Activated CD8-positive, alpha-beta memory T cell treated with anti-CD3 and anti-CD28 coated beads for 36 hours (primary cell): ENCODE results near the gene IL18BP. TPM values are rescaled to one million over a fixed set of nuclear protein-coding genes. Genes with fewer than 3 reads are reported as not detected.

Source experiments
- CTCF ChIA-PET: fragments of 350-600 bp; sonication (Branson Sonifier 250); formaldehyde crosslinking; loops from one replicate; lab custom pipeline; 2021; ENCODE audit warnings: antibody characterized with exemption; lab: Charles Lee
- POLR2A ChIA-PET: fragments of 350-600 bp; sonication (Branson Sonifier 250); formaldehyde crosslinking; loops from one replicate; lab custom pipeline; 2021; ENCODE audit warnings: antibody characterized with exemption; lab: Charles Lee
- total RNA-seq, 2 experiments: library from RNA; stranded (reverse); gene quantifications; one replicate each; pipeline ENCODE4 v1.2.3, GENCODE V29; 2021

IL18BP gene
- total RNA-seq, 2 experiments from 2014 or later, result 6.6 to 7.9 TPM

DNA sequence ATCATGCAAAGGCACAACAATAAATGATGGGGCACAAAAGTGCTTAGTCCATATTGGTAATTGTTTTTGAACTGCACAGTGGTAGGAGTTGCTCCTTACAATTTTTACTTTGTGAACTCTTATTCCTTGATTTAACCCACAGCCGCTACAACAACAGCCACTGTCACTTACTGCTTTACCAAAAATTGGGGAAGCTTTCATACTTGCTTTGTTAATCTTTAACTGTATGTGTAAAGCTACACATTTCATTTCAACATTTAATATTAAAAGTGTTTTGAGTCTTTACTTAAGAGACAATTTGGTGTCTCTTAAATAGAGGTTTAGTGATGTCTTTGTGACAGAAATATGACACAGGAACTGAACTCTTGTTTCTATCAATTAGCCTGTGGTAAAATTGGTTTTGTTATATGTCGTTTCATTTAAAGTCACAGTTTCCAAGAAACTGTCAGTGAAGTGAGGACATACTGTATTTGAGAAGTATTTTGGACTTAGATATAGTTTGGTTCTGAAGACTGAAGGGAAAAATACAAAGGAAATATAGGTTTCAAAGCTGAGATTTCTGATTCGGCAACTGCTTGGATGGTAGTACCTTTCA is 6.5 kb upstream of the IL18BP start:
- ChIA-PET CTCF (no interaction called here), POLR2A (no interaction called here)

DNA sequence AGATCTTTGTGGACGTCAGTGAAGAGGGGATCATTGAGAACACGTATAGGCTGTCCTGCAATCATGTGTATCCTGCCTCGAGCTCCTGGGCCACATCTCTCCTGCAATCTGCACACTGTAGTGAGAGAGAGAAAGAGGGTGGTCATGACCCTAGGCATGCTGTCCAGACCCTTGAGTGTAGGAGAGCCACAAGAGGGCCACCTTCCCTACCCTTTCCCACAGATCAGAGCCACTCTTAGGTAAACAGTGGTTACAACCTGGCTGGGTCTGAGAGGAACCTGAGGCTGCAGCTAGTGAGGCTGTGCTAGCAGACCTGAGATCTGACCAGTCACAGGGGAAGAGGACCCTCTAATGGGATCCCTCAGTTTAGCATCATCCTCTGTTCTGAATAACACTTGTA is 3.9 kb upstream of the IL18BP start:
- POLR2A ChIA-PET, result no interaction called here

DNA sequence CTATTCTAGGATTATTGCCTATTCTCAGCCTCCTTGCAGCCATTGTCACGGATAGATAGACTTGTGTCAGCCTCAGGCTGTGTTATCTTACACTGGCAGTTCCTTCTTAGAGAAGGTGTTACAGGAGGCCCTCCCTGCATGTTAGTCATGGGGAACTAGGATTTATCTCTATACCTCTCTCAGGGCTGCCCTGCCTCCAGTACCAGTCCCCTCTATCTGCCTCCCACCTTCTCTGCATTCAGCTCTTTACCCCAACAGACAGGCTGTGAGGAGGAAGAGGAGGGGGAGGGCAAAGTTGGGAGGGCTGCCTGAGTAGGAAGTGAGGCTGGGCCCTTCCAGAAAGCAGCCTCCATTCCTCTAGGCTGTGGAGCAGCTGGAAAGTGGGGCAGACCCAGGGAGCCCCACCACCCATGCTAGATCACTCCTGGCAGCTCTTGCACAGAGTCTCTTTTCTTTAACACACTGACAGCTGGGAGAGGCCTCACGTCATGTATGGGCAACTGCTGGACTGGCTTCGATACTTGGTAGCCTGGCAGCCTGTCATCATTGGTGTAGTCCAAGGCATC is 2.9 kb upstream of the IL18BP start:
- CTCF ChIA-PET, result no interaction called here
- POLR2A ChIA-PET, result no interaction called here

More for the DNA sequence above, 3.9 kb upstream of the IL18BP start:
- CTCF ChIA-PET, result interaction anchor here (0.5 to 0.6 kb wide), 2 partner anchors 165 to 213 kb away, joined by 4 read pairs; no protein-coding TSS in a partner anchor

DNA sequence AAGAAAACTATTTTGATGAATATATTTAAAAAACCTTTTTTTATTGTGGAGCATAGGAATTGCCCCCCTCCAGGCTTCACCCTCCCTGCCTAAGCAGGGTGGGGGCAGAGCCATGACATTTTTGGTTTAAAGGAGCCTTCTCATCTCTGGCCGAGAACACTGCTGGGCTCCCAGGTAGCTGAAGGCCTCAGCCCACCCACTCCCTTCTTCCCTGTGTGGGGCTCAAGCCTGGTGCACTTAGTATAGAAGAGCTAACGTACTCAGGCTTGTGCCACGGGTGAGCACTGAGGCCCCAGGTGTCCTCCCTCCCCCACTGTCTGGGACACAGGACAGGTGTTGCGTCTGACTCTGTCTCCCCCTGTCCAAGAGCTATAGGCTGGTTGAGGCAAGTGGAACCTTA is 2.2 kb upstream of the IL18BP start:
- CTCF ChIA-PET, result no interaction called here
- POLR2A ChIA-PET, result no interaction called here

DNA sequence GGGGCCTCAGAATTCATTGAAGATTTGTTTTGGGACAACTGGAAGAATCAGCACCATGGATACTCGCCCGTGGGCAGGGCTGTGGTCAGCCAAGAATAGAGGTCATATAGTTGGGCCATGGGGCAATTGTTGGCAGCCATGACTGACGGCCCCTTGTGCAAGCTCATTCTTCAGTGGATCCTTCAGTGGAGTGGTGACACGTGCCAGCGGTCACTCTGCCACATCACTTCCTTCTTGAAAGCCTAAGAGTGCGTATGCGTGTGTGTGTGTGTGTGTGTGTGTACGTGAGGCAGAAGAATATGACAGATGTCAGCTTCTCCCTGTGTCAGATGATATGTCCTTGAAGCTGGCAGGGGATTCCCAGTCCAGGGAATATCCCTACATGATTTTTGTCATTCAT is 1.8 kb upstream of the IL18BP start:
- ChIA-PET POLR2A (no interaction called here), CTCF (no interaction called here)

DNA sequence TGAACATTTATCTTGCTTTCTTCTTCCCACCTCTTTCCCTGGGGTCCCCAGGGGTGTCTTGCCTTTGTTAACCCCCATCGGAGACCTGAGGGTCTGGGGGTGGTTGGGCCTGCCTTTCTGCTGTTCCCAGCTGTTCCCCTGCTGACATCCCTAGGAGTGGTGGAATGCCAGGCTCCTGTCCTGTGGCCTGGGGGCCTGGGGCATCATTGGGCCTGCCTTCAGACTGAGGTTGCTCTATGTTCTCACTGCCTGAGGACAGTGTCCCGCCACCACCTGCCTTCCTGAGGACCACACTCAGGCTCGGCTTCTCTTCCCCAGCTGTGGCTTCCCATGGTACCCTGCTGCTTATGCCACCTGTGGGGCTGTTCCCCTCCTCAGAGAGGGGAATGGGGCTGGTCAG is 1.1 kb upstream of the IL18BP start:
- ChIA-PET CTCF (interaction anchor here (1.0 kb wide), 1 partner anchor 28 kb away, joined by 3 read pairs; no protein-coding TSS in a partner anchor), POLR2A (interaction anchor here (0.6 kb wide), 1 partner anchor 65 kb away, joined by 4 read pairs; no protein-coding TSS in a partner anchor)

DNA sequence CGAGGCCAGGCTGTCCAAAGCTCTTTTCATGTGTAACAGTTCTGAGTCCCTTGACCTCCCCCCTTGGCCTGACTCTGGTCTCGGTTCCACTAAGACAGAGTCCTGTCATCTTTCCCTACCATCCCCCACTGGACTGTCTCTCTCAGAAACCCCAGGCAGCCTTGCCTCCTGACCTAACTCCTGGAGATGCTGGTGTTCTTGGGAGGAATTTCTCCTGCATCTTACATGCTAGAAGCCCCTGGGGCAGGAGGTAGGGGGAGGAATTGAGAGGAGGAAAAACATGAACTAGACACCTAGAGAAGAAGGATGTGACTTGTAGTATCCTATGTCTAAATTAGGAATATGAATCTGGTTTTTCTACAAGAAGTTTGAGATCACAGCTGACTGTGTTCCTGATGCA is 648 bp upstream of the IL18BP start:
- POLR2A ChIA-PET, result interaction anchor here (0.6 kb wide), 1 partner anchor 66 kb away, joined by 4 read pairs; no protein-coding TSS in a partner anchor

DNA sequence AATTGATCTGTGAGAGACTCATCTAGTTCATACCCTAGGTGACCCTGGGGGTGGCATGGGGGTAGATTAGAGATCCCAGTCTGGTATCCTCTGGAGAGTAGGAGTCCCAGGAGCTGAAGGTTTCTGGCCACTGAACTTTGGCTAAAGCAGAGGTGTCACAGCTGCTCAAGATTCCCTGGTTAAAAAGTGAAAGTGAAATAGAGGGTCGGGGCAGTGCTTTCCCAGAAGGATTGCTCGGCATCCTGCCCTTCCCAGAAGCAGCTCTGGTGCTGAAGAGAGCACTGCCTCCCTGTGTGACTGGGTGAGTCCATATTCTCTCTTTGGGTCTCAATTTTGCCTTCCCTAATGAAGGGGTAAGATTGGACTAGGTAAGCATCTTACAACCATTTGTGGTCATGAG is 653 bp downstream of the IL18BP start:
- POLR2A ChIA-PET, result no interaction called here
- CTCF ChIA-PET, result interaction anchor here (1.2 kb wide), 1 partner anchor 21 kb away, joined by 6 read pairs; no protein-coding TSS in a partner anchor

More for the DNA sequence above, 648 bp upstream of the IL18BP start:
- CTCF ChIA-PET, result interaction anchor here (0.8 to 1.0 kb wide), 2 partner anchors 20 to 27 kb away, joined by 3 to 4 read pairs; no protein-coding TSS in a partner anchor

DNA sequence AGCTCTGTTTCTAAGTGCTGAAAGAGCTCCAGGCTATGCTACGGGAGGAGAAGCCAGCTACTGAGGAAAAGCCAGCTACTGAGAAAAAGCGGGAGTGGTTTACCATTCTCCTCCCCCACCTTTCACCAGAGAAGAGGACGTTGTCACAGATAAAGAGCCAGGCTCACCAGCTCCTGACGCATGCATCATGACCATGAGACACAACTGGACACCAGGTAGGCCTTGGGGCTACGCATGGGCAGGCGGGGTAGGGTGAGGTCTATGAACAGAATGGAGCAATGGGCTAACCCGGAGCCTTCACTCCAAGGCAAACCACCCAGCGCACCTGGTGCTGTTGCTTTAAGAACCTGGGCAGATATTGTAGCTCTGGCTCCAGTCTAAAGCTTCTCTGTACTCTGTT is 1.1 kb downstream of the IL18BP start:
- ChIA-PET POLR2A (no interaction called here), CTCF (interaction anchor here (1.2 kb wide), 1 partner anchor 22 kb away, joined by 6 read pairs; no protein-coding TSS in a partner anchor)

DNA sequence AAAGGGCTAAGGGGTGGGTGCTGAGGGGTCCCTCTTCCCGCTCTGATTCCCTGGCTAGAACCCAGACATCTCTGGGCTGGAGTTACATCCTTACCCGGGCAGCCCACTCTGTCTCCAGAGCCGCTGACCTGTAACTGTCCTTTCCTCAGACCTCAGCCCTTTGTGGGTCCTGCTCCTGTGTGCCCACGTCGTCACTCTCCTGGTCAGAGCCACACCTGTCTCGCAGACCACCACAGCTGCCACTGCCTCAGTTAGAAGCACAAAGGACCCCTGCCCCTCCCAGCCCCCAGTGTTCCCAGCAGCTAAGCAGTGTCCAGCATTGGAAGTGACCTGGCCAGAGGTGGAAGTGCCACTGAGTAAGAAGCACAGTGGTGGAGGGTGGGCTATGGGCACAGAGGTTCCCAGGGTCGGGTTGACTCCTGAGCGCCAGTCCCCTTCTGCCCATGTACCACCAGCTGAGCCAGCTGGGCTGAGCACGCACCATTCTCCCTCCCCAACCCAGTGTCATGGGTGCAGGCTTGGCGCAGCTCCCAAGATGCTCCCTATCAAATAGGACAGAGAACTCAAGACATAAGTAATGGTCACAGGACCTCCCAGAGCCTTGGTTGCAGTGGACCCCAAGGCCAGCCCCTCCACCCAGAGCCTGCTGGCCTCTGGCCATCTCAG is 1.6 kb downstream of the IL18BP start:
- POLR2A ChIA-PET, result no interaction called here

DNA sequence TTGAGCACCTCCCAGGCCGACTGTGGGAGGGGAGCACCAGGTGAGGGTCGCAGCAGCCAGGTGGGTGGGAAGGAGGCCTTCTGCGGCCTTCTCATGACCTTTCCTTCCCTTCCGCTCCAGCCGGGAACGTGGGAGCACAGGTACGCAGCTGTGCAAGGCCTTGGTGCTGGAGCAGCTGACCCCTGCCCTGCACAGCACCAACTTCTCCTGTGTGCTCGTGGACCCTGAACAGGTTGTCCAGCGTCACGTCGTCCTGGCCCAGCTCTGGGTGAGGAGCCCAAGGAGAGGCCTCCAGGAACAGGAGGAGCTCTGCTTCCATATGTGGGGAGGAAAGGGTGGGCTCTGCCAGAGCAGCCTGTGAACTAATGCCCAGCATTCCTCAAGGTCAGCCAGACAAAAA is 2.6 kb downstream of the IL18BP start:
- CTCF ChIA-PET, result no interaction called here
- POLR2A ChIA-PET, result no interaction called here

More for the DNA sequence above, 1.6 kb downstream of the IL18BP start:
- CTCF ChIA-PET, result interaction anchor here (1.2 kb wide), 1 partner anchor 22 kb away, joined by 6 read pairs; no protein-coding TSS in a partner anchor

DNA sequence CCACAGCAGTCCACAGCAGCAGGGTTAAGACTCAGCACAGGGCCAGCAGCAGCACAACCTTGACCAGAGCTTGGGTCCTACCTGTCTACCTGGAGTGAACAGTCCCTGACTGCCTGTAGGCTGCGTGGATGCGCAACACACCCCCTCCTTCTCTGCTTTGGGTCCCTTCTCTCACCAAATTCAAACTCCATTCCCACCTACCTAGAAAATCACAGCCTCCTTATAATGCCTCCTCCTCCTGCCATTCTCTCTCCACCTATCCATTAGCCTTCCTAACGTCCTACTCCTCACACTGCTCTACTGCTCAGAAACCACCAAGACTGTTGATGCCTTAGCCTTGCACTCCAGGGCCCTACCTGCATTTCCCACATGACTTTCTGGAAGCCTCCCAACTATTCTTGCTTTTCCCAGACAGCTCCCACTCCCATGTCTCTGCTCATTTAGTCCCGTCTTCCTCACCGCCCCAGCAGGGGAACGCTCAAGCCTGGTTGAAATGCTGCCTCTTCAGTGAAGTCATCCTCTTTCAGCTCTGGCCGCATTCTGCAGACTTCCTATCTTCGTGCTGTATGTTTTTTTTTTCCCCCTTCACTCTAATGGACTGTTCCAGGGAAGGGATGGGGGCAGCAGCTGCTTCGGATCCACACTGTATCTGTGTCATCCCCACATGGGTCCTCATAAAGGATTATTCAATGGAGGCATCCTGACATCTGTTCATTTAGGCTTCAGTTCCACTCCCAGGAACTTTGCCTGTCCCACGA is 3.3 kb downstream of the IL18BP start:
- POLR2A ChIA-PET, result interaction anchor here (0.8 kb wide), 1 partner anchor 16 kb away, joined by 6 read pairs; no protein-coding TSS in a partner anchor
- CTCF ChIA-PET, result interaction anchor here (0.7 kb wide), 1 partner anchor 14 kb away, joined by 3 read pairs; no protein-coding TSS in a partner anchor

DNA sequence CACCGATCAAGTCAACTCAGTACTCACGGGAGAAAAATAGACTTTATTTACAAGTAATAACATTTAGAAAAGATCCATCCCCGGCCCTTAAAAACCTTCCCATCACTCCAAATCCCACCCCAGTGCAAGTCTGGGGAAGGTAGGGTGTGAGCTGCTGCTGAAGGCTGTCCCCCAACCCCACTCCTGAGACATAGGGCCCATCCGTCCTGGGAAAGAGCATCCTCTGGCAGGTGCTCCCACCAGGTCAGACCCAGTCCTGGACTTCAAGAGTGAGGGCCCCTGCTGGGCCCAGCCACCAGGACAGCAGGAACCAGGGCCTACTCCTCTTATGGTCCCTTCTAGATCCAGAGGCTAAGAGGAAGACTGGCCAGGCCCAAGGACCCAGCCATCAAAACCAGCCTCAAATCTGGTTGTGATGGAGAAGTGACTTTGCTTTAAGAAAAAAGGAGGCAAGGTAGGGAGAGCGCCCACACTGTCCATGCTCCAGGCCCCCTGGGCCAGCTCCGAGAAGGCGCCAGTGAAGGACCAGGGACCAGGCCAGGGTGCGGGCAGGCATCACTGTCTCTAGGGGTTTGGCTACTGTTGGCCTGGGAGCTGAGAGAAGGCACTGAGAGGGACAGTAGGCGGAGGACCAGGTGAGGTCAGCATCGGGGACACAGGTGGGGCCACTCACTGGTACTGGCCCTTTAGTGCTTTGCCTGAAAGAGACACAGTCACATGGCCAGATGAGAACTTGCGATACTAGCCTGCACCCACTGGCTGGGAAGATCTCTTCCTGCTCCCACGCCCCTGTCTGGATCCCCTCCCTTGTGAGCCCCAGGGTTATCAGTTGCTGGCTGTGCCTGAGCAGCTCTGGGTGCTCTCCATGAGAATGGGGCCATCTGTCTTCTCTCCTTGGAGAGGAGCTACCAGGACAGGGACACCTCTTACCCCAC is 4.4 kb downstream of the IL18BP start:
- ChIA-PET POLR2A (interaction anchor here (0.6 kb wide), 1 partner anchor 1552 kb away, joined by 5 read pairs; no protein-coding TSS in a partner anchor), CTCF (no interaction called here)

DNA sequence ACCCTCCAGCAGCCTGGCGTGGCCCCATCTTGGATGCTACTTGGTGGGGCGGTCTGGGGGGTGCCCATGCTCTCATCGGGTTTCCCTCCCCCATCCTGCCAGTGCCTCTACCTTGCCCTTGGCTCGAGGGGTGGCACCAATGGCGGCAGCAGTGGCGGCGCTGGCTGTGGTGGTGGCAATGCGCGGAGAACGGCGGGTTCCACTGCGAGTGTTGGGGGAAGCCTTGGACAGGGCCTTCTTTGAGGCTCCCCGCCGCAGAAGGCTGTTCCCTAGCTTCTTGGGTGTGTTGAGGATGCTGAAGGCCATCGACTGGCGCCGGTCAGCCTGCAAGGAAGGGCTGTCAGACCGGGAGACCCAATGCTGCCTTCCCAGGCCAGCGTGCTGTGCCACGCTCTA is 5.1 kb downstream of the IL18BP start:
- CTCF ChIA-PET, result interaction anchor here (1.7 kb wide), 1 partner anchor 21 kb away, joined by 3 read pairs; no protein-coding TSS in a partner anchor
- POLR2A ChIA-PET, result interaction anchor here (0.6 kb wide), 1 partner anchor 1551 kb away, joined by 5 read pairs; no protein-coding TSS in a partner anchor

DNA sequence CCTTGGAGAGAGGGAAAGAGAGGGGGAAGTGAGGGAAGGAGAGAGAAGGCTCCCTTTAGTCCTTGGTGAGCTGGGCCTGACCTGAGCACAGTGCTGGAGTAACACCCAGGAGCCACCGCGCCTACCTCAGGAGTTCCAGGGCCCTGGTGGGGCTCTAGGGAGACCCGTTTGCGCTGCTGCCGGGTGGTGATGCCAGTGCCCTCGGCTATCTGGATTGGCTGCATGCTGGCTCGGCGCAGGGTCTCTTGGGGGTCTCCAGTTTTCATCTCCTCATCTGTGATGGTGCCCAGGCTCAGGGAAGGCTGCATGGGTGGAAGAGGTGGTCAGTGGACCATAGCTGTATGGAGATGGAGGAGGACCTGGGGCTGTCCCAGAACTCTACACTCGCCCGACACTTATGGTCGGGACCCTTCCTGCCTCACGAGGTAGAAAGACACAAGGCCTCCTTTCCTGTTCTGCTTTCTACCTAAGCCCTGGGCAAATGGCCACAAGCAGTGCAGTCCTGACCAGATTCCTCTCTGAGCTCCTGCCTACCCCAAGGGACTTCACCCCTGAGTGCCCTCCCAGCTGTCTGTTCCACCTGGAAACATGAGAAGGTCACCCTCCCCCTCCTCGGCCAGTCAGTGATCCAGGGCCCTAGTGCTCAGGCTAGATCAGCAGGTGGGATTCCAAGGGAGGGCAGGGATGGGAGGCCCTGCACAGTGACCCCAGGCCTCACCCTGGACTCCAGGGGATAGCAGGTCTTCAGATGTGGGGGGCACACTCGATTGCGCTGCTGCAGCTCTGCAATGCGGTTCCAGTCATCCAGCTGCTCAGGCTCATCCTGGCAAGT is 6.0 kb downstream of the IL18BP start:
- CTCF ChIA-PET, result interaction anchor here (1.7 kb wide), 1 partner anchor 20 kb away, joined by 3 read pairs; no protein-coding TSS in a partner anchor
- POLR2A ChIA-PET, result no interaction called here

DNA sequence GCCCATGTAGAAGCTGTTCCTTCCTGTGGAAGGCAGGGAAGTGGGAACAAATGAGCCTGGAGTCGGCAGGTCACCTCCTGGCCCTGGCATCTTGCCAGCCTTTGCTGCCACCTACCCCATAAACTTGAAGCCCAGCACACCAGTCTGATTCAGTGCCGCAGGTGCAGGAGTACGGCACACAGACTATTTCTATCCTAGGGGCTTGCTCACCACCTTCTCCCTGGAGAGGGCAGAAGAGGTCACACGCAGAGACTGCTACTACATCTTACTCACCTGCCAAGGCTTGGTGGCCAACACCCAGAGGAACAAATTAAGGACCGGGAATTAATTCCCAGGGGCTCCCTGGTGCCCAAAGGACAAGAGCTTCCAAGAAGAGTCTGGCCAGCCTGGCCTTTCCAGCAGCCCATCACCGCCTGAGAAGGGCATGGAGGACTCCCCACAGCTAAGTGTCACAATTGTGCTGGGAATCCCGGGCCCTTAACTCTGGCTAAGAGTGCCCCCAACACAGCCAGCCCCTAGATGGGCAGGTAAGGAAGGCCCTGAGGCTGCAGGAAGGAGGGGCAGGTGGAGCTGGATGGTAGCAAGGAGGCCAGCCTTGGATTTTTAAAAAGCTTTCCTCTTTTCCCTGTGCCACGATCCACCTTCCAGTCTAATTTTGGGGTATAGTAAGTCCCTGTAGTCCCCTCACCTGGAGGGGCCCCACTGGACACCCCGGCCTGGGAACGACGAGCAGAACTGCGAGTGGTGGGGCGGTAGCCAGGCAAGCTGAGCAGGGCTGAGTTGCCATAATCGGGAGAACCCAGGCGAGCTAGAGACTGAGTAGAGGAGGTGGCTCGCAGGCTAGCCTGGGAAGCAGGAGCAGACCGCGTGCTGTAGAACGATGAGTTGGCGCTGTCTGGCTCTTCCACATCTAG is 6.9 kb downstream of the IL18BP start:
- ChIA-PET POLR2A (no interaction called here), CTCF (interaction anchor here (0.5 to 1.7 kb wide), 2 partner anchors 19 to 139 kb away, joined by 3 read pairs; no protein-coding TSS in a partner anchor)
